ENCODE data around the gene POLN.

The POLN gene

GRCh38 chr4:2155246-2155645, 86.7 kb downstream of the POLN start:
- Histone ChIP-seq H3K36me3 (ENCODE audit: insufficient read depth, low read length) (no peaks in the 10 kb centered on the region), H3K27me3 (ENCODE audit: insufficient read depth, low read length) (no peaks in the 10 kb centered on the region), H3F3A (ENCODE audit: insufficient read depth, low read length) (no peaks in the 10 kb centered on the region), H3K4me2 (ENCODE audit: low read length) (no peak overlapping the region), H3K4me3 (ENCODE audit: low read depth, low read length, poor library complexity, severe bottlenecking) (no peak overlapping the region), H4K20me1 (ENCODE audit: insufficient read depth, low read length) (no peaks in the 10 kb centered on the region), H3K9me2 (ENCODE audit: low read depth, low read length) (no peaks in the 10 kb centered on the region), H3K79me2 (ENCODE audit: insufficient read depth, low read length) (no peaks in the 10 kb centered on the region), H3K9me3 (ENCODE audit: low read length) (no peaks in the 10 kb centered on the region), H3K9ac (ENCODE audit: low read length) (no peak overlapping the region), H3K4me1 (ENCODE audit: insufficient read depth, low read length, severe bottlenecking) (no peaks in the 10 kb centered on the region), H2AFZ (ENCODE audit: low read length) (no peak overlapping the region), H3K27ac (ENCODE audit: low read depth, low read length, poor library complexity, severe bottlenecking) (no peak overlapping the region)
- TF ChIP-seq EZH2 (IDR thresholded peaks at IDR 0.05; ENCODE audit: borderline replicate concordance, low read length) (no peak), CTCF (IDR thresholded peaks at IDR 0.05; ENCODE audit: low read length) (no peak)

- no peak for TF ChIP-seq EZH2 (IDR thresholded peaks at IDR 0.05; ENCODE audit: borderline replicate concordance, low read length)
- no peak for TF ChIP-seq CTCF (IDR thresholded peaks at IDR 0.05; ENCODE audit: low read length)
- no peaks in the 10 kb centered on the region for H4K20me1 ChIP-seq (ENCODE audit: insufficient read depth, low read length)
These were observed 87.6 kb downstream of the POLN start for GRCh38 chr4:2154215-2154740.

GRCh38 chr4:2151544-2151943, 90.4 kb downstream of the POLN start:
- H4K20me1 ChIP-seq (ENCODE audit: insufficient read depth, low read length) = no peaks in the 10 kb centered on the region
- TF ChIP-seq EZH2 (IDR thresholded peaks at IDR 0.05; ENCODE audit: borderline replicate concordance, low read length) (no peak), CTCF (IDR thresholded peaks at IDR 0.05; ENCODE audit: low read length) (no peak)
- no peaks in the 10 kb centered on the region for H3K4me1 ChIP-seq (ENCODE audit: insufficient read depth, low read length, severe bottlenecking)
- no peaks in the 10 kb centered on the region; the same call in 1 of the 2 replicates for H3K27me3 ChIP-seq (ENCODE audit: insufficient read depth, low read length)
- H3K27ac ChIP-seq (ENCODE audit: low read depth, low read length, poor library complexity, severe bottlenecking) = no peak overlapping the region
- no peaks in the 10 kb centered on the region for H3F3A ChIP-seq (ENCODE audit: insufficient read depth, low read length)
- no peaks in the 10 kb centered on the region for H3K9me3 ChIP-seq (ENCODE audit: low read length)
- H3K9ac ChIP-seq (ENCODE audit: low read length) = no peak overlapping the region
- H3K4me3 ChIP-seq (ENCODE audit: low read depth, low read length, poor library complexity, severe bottlenecking) = no peak overlapping the region
- no peaks in the 10 kb centered on the region for H3K36me3 ChIP-seq (ENCODE audit: insufficient read depth, low read length)
- H3K9me2 ChIP-seq (ENCODE audit: low read depth, low read length) = no peaks in the 10 kb centered on the region
- H3K4me2 ChIP-seq (ENCODE audit: low read length) = no peak overlapping the region
- no peaks in the 10 kb centered on the region for H3K79me2 ChIP-seq (ENCODE audit: insufficient read depth, low read length)
- H2AFZ ChIP-seq (ENCODE audit: low read length) = no peak overlapping the region

More at GRCh38 chr4:2154215-2154740, 87.6 kb downstream of the POLN start:
- Histone ChIP-seq H3F3A (ENCODE audit: insufficient read depth, low read length) (no peaks in the 10 kb centered on the region), H2AFZ (ENCODE audit: low read length) (no peak overlapping the region), H3K9me3 (ENCODE audit: low read length) (no peaks in the 10 kb centered on the region), H3K27ac (ENCODE audit: low read depth, low read length, poor library complexity, severe bottlenecking) (no peak overlapping the region), H3K9ac (ENCODE audit: low read length) (no peak overlapping the region), H3K79me2 (ENCODE audit: insufficient read depth, low read length) (no peaks in the 10 kb centered on the region), H3K36me3 (ENCODE audit: insufficient read depth, low read length) (no peaks in the 10 kb centered on the region), H3K4me2 (ENCODE audit: low read length) (no peak overlapping the region), H3K27me3 (ENCODE audit: insufficient read depth, low read length) (no peaks in the 10 kb centered on the region; the same call in 1 of the 2 replicates), H3K4me3 (ENCODE audit: low read depth, low read length, poor library complexity, severe bottlenecking) (no peak overlapping the region), H3K4me1 (ENCODE audit: insufficient read depth, low read length, severe bottlenecking) (no peaks in the 10 kb centered on the region), H3K9me2 (ENCODE audit: low read depth, low read length) (no peaks in the 10 kb centered on the region)
